ENCODE data around the gene PKM. TPM values are rescaled to one million over a fixed set of nuclear protein-coding genes. Genes with fewer than 3 reads are reported as not detected.
A peak's percentile ranks its signal among the peaks of the same experiment; 100 is the strongest.
"Not testable (repeated sequence)": the region's sequence is repeated elsewhere in the genome, so short reads cannot be mapped to it uniquely, and the experiment has no call there.

Gene PKM
- total RNA-seq, result 414 TPM
- long read RNA-seq, transcript PKM-202 (11 exons, 2,318 nt), result major isoform, 1,204 of 1,544 reads
- long read RNA-seq, transcript PKM-214 (2 exons, 2,301 nt), result minor isoform, 7 of 1,544 reads
- long read RNA-seq, partial matches to known transcripts, result 141 of 1,544 reads
- long read RNA-seq, other reads (novel, unspliced or antisense), result 187 of 1,544 reads

DNA sequence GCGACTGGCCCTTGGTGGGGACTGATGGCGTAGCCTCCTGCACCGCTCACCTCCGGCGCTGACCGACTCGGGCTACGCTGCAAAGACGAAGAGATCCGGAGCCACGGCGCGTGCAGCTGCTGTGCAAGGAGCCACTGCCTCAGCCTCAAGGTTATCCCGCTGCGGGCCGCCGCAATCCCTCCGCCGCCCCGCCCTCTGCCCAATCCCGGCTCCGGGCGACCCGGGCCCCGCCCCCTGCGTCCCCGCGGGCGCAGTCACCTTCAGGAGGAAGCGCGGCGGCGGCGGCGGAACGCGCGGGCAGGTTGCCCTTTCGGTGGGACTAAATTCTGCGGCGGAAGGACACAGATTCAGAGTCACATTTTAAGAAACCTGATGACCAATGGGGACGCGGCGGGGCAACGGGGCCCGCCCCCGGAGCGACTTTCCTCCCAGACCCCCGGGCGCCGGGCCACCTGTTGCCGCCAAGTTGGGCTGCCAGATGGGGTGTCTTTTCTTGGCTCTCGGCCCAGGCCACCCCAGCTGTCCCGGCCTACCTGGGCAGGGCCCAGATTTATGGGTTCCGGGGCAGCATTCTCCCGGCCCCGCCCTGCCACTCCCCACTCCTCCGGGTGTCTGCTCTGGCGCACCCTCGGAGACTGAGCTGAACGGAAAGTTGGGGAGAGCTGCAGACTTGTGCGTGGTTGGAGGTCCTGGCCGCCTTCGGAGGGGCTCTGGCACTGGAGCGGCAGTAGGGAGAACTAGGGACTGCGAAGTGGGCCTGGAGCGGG is at the start of gene PKM:
PKM (minus strand) TSS at position 125 of the 767 bp plus-strand sequence. CDS start 12,093 bp downstream, outside the sequence.
- peak; percentile 98 for DNase-seq (ENCODE audit: low spot score)

DNA sequence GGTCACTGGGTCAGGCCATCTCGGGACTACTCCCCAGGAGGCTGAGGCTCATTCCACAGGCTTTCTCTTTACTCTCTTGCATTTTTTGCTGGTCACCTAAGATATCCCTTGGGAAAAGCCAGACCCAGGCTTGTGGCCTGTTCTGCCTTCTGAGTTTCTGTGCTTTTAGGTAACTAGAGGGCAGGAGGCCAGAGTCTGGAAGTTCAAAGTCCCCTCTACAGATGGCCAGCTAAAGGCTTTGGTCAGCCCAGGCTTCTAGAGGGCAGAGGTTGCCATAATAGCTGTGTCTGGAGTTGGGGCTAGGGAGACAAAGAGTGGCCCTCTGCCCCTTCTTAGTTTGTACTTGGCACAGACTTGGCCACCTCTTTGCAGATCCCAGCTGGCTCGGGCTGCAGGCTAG is 49.8 kb upstream of the PKM start:
- DNase-seq (ENCODE audit: low spot score), result no peak

DNA sequence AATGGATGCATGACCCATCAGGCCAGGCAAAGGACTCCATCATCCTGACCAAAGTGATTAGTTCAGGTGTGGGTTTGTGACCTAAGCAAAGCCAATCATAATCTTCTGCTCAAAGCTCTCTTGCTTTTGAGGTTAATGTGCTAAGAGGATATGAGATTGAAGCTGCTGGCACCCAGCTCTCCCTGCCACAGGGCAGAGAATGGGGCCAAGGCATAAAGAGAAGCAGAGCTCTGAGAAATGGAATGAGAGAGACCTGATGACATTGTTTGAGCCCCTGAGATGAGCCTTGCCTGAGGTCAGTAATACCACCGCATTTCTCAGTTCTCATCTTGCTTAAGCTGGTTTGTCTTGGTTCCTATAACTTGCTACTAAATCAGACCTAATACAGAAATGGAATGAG is 47.7 kb upstream of the PKM start:
- DNase-seq (ENCODE audit: low spot score), result no peak

DNA sequence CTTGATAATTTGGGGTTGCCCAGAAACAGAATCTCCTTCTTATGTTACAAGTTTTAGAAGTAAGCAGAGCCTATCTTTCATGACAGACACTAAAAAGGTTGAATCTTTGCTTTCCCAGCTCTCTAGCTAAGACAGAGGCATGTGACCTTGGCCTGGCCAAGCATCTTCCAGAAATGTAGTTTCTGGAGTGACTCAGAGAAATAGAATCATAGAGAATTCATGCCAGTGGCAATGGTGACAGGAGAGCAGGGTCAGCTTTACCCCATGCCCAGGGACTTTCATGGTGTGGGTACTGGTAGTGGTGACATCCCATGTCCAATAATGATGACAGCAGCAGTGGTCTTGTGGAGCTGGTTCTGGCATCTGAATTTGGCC is 45.3 kb upstream of the PKM start:
- no peak for DNase-seq (ENCODE audit: low spot score)

DNA sequence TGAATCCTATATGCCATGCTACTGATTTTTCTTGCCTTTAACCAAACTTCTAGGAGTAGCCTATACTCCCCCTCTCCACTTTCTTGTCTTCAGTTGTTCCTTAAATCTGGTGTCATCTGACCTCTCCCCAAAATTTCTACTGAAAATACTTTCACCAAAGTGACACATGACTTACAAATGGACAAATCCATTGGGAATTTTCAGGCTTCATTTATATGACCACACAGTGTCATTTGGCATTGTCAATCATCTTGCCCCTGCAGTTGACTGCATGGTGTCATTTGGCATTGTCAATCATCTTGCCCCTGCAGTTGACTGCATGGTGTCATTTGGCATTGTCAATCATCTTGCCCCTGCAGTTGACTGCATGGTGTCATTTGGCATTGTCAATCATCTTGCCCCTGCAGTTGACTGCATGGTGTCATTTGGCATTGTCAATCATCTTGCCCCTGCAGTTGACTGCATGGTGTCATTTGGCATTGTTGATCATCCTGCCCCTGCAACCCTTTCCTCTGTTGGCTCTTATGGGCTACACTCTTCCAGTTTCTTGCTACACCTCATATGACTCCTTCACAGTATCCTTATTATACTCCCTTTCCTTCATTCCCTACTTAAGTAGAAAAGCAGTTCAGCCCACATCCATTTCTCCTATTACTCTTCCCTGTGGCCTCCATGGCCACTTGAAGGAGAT is 44.8 kb upstream of the PKM start:
- not testable (repeated sequence) for DNase-seq (ENCODE audit: low spot score)

DNA sequence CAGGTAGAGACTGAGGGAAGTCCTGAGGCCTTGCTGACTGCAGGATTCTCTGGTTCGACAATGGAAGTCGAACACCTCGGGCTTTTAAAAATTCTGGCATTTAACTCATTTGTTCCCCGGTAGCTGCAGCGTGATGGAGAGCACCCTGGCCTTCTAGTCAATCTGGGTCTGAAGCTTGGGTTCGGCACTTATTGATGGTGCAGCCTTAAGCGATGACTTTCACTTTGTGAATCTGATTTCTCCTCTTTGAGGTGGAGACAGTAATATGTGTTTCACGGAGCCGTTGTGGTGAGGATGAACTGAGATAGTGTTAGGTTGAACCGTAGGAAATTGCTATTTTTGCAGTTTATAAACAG is 42.0 kb upstream of the PKM start:
- no peak for DNase-seq (ENCODE audit: low spot score)

DNA sequence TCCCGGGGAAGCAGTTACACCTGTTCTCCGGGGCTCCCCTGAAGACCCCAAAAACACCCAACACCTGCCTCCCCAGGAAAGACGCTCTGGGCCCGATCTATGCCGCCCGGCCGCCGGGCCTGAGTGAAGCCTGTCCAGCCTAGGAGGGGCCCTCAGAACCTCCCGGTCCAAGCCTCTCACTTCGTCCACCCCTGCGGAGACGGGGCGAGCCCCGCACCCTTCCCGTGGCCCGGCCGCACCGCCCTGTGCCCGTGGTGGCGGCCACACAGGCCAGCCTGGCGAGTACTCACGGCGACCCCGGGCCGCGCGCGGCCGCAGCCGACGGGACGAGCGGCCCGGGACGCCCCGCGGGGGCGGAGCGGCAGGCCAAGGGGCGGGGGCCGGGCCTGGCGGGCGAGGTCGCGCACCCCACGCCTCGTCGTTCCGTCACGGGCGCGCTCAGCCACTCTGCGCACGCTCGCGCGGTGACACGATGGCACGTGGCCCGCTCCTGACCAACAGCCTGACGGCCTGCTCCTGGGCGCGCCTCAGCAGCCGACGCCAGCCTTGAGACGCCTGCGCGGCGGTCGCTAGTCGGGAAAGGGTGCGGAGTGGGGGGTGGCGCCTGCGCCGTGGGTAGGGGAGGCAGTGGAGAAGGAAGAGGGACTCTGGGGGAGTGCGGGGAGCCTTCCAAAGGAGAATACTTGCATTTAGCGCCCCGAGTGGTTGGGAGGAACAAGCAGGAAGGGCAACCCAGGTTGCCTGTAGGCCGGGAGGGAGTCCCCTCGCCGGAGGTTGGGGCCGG is 41.4 kb upstream of the PKM start, which contains the start of gene PARP6:
PARP6 (minus strand) TSS at position 342 of the 784 bp plus-strand sequence. CDS start 5,077 bp downstream, outside the sequence.
- peak; percentile 100 for DNase-seq (ENCODE audit: low spot score)

DNA sequence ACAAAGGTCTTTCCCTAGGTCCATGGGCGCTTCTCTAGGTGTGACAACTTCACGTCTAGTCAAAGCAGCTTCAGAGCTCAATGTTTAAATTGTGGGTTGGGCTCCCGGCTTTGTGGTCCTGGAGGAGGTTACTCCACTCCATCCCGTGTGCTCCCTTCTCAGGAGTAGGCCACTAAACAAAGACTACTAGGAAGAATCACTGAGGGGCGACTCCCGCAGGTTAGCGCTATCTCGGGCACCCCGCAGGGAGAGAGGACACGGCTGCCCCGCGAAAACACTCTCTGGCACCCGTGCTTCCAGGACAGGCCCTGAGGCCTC is 40.9 kb upstream of the PKM start:
- DNase-seq (ENCODE audit: low spot score), result no peak

DNA sequence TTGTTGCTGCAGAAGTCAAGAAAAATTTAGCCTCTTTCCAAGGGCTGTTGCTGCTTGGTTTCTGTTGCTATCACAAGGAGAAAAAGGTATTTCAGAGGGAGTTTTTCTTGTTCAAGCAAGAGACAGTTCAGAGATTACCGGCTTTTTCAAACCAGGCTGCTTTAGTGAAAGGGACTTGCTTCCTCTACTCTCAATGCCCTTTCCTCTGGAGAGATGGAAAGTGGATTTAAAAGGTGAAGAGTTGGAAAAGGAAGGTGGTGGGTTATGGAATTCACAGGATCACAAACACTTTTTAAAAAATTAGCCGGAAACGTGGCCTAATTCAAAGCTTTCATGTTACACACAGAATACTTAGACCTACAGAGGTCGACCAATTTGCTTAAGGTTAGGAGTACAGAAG is 40.2 kb upstream of the PKM start:
- no peak for DNase-seq (ENCODE audit: low spot score)

DNA sequence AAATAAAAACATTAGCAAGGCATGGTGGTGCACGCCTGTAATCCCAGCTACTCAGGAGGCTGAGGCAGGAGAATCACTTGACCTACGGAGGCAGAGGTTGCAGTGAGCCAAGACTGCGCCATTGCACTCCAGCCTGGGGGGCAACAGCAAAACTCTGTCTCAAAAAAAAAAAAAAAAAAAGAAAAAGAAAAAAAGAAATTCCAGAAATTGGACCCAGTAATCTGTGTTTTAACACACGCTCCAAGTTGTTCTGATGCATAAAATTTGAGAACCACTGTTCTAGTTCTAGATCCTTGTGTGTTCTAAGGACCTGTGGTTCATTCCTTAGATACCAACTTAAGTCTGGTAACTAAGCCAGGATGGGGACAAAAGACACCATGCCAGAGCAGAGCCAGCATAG is 38.7 kb upstream of the PKM start:
- no peak for DNase-seq (ENCODE audit: low spot score)

DNA sequence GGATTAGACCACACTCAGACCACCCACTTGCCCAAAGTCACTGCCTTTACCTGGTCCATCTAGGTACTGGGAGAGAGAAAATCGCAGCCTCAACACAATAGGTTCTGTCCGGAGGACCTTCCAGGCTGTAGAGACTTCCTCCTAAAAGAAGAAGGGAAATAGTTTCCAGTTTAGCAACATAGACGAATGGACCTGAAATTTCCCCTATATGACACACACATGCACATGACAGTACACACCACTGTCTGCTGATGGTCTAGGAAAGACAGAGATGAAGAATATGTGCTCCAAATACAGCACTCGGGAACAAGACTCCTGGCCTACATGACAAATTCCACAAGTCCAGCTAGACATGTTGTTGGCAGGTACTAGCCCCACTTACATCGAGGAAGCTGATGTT is 34.0 kb upstream of the PKM start:
- no peak for DNase-seq (ENCODE audit: low spot score)

DNA sequence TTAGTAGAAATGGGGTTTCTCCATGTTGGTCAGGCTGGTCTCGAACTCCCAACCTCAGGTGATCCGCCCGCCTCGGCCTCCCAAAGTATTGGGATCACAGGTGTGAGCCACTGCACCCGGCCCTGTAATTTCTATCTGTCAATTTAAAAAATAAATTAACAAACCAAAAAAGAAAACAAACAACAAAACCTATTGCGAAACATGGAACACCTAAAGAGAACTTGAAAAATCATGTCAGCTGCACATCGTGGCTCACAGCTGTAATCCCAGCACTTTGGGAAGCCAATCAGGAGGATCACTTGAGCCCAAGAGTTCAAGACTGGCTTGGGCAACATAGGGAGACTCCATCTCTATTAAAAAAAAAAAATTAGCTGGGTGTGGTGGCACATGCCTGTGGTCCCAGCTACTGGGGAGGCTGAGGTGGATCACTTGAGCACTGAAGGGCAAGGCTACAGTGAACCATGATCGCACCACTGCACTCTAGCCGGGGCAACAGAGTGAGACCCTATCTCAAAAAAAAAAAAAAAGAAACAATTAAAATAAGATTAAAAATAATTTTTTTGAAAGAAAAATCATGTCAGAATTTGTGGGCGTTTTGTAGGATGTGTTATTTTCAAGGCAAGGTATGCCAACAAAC is 21.8 kb upstream of the PKM start:
- DNase-seq (ENCODE audit: low spot score), result no peak

DNA sequence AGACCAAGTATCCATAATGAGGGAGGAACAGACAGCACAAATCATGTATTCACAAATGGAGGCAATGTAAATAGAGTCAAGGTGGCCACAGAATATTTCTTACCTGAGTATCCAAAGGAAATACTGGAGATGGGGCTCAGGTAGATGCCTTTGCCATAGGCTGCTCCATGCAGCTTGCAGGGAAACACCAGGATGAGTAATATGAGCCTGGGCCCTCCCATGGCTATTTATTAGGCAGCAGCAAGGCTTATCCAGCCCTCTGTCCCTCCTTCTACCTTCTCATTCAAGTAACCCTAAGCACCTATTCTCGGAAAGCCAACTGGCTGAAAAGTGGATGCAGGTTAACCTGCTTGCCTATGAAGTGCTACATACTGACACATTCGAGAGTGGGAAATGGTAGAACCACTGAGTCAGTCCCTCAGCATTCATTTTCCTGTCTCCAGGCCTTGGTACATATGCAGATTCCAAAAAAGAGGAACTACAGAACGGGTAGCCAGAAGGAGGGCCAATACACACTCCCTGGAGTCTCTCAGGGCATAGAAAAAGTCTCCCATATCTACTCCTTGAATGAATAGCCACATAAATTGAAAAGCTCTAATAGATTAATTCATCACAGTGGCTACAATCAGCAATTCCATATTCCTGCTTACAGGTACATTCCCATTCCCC is 18.3 kb upstream of the PKM start:
- no peak for DNase-seq (ENCODE audit: low spot score)

DNA sequence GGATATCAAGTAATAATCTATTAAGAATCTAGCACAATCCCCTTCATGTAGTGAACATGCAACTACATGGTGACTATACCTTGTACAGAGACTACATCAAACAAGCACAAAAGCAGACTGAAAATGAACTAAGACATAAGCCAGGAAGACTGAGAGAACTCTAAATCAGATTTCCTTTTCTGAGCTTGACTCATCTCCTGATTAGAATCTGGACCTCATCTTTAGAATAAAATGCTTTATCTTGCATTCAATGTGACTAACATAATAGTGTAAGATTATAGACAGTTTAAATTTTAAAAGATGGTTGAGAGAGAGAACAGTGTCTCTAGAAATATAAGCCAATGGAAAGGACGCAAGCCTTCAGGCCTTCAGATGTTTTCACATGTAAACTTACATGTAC is 17.5 kb upstream of the PKM start:
- DNase-seq (ENCODE audit: low spot score), result no peak

DNA sequence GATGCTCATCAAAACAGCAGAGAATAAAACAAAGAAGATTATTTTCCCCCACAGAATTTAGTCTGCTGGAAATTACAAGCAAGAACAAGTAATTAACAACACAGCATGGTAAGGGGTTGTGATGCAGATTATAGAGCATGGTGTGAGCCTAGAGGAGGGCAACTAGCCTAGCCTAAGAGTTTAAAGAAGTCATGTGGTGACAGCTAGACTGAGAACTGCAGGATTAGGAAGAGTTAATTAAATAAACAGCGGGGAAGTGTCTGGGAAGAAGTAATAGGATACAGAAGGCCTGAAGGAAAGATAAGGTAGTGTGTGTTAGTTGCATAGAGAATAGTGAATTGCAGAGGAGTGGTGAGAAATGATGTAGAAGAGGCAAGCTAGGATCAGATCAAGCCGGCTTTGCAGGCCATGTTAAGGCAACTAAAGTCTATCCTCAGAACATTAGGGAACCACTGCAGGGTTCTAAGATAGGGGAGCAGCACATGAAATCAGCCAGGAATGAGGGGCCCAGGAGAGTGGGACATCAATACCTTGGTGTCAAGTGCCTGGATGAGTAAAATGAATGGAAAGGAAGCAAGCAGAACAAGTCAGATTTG is 11.9 kb upstream of the PKM start:
- DNase-seq (ENCODE audit: low spot score), result no peak

DNA sequence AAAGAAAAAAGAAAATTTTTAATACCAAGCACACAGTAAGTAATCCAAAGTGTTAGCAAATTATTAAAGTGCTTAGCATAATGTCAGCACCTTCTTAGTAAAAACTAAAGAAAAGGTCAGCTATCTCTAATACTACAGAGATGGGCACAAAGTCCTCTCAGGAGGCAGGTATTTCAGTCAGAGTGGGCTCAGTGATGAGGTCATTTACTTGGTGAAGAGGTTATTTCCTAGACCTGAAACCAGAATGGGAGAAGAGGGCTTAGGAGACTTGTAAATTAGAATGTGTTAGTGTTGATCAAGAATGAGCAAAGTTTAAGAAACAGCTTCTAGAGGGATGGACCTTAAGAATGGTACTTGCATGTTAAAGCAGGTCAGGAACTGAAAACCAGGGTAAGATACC is 8.7 kb upstream of the PKM start:
- no peak for DNase-seq (ENCODE audit: low spot score)

DNA sequence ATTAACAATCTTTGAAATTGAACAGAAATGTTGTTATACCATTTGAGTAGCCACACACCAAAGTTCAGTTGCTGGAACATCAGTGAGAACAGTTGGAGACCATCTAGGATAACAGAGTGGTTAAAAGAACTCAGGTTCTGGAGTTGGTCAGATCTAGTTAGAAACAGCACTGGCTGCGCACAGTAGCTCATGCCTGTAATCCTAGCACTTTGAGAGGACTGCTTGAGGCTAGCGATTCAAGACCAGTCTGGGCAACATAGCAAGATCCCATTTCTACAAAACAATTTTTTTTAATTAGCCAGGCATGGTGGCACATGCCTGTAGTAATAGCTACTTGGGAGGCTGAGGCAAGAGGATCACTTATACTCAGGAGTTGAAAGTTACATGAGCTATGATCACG is 7.6 kb upstream of the PKM start:
- no peak for DNase-seq (ENCODE audit: low spot score)

DNA sequence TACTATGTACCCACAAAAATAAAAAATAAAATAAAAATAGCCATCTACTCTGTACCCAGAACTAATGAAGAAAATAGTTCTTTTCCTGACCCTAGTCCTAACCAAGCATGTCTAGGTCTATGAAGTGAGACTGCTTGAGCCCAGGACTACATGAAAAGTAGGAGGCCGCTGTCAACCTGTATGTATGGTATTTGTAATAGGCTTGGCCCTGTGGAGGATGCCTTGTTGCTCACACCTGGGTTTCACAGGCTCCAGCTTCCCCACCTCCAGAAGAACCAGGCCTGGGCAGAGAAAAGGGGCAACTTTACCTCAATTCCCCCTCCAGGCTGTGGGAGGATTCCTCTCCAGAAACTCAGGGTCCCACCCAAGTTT is 6.8 kb upstream of the PKM start:
- no peak for DNase-seq (ENCODE audit: low spot score)

DNA sequence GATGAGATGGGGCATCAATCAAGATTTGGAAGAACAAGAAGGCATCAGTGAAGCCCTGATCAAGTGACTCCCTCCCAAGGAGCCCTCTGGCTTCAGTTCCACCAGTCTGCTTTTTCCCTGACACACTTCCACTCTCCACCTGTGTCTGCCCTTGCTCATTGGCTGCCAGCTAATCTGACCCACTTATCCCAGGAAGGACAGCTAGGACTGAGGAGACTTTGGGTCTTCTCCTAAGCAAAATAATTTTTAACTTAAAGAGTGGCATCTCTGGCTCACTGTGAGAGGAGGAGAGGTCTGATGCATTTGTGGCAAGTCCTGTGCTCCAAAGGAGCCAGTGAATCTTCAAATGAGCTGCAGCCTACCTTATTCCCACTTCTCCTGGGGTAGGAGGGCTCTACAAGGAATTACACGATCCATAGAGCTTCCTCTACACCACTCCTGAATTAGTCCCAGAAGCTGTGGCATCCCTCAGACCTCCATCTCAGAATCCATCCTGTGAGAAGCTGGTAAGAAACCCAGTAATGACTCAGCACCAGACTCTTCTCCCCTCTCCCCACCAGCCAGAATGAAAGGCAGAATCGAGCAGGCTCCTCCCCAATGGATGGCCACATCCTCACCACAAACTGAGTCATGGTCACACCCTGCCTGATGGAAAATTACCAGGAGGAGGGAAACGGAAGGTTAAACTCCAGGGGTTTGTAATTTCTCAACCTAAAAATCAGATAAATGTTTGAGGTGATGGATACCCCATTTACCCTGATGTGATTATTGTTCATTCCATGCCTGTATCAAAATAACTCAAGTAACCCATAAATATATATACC is 6.3 kb upstream of the PKM start:
- DNase-seq (ENCODE audit: low spot score), result no peak
